Lung (tissue), 12 donors: ENCODE results near the gene EHD3. TPM values are rescaled to one million over a fixed set of nuclear protein-coding genes. Genes with fewer than 3 reads are reported as not detected.

Experiments
- ATAC-seq: fragments of 200-7000 bp; cut with Tn5 transposase; one replicate; pipeline ENCODE4 v1.9.1; 2020; ENCODE audit warnings: moderate number of reproducible peaks; ENCODE audit not compliant: insufficient read depth, low FRiP score
- DNase-seq, 3 donors: peaks; one replicate each; pipeline ENCODE4 v3.0.0-alpha.2; 2013 to 2017
- H3K27ac ChIP-seq, 2 donors: one replicate each; pipeline ENCODE4 v1.5.1; 2013; ENCODE audit warnings: mild to moderate bottlenecking in 2 of 2, moderate library complexity in 2 of 2, control low read depth in 1 of 2, inconsistent platforms in 1 of 2, low read depth in 1 of 2, low read length in 1 of 2
- H3K27me3 ChIP-seq, 3 donors: one replicate each; pipeline ENCODE4 v1.5.1; 2013; ENCODE audit warnings: low read length in 2 of 3; ENCODE audit not compliant: control insufficient read depth in 3 of 3, insufficient read depth in 3 of 3
- H3K36me3 ChIP-seq, 4 donors: one replicate each; pipeline ENCODE4 v1.5.1; 2013; ENCODE audit warnings: low read length in 4 of 4, mild to moderate bottlenecking in 1 of 4, moderate library complexity in 1 of 4; ENCODE audit not compliant: control insufficient read depth in 4 of 4, insufficient read depth in 4 of 4
- H3K4me1 ChIP-seq, 5 donors: one replicate each; pipeline ENCODE4 v1.5.1; 2013; ENCODE audit warnings: low read length in 5 of 5, mild to moderate bottlenecking in 2 of 5, moderate library complexity in 1 of 5; ENCODE audit not compliant: control insufficient read depth in 5 of 5, insufficient read depth in 5 of 5
- H3K4me3 ChIP-seq: one replicate; pipeline ENCODE4 v1.5.1; 2013; ENCODE audit warnings: mild to moderate bottlenecking, control low read depth, moderate library complexity
- H3K9ac ChIP-seq, 2 donors: one replicate each; pipeline ENCODE4 v1.5.1; 2013; ENCODE audit warnings: low read length in 2 of 2, control low read depth in 1 of 2; ENCODE audit not compliant: insufficient read depth in 1 of 2
- H3K9me3 ChIP-seq, 4 donors: one replicate each; pipeline ENCODE4 v1.5.1; 2013; ENCODE audit warnings: low read length in 3 of 4, mild to moderate bottlenecking in 1 of 4, moderate library complexity in 1 of 4; ENCODE audit not compliant: control insufficient read depth in 4 of 4, insufficient read depth in 3 of 4
- CTCF ChIP-seq: IDR thresholded peaks from 2 replicates; pipeline ENCODE4 v1.5.1; 2012; ENCODE audit warnings: mild to moderate bottlenecking; ENCODE audit errors: control extremely low read depth, extremely low read depth
- WGBS, 2 donors: extraction: QIAGEN DNeasy Blood & Tissue Kit; methylation state at CpG; one replicate each; pipeline ENCODE4 v1.1.7; 2013; 5-methylcytosine and 5-hydroxymethylcytosine counted together
- polyA plus RNA-seq, 2 donors: library from polyadenylated mRNA; stranded (reverse); fragments of 200-250 nt; gene quantifications; one replicate each; pipeline ENCODE4 v1.2.1, GENCODE V29; 2013
- total RNA-seq, 2 donors: library from RNA; depleted of rRNA in 1 of 2; stranded (reverse); fragments of >200 nt in 1 of 2; gene quantifications; one replicate each; pipeline ENCODE4 v1.2.1, GENCODE V29; 2014 to 2021
- donor health status: control.
- donor health status: control.
- donor health status: Bipolar disorder and iron deficiency.
- donor health status: healthy.
- donor health status: DM: yes; HTN: yes; CAD: no.

EHD3 gene
- total and polyA plus RNA-seq, 4 donors: 1.5 to 9.5 (median 5.1) TPM

- no peaks in the 10 kb centered on the region for H3K27me3 ChIP-seq
- no peaks in the 10 kb centered on the region for H3K36me3 ChIP-seq
- no peak overlapping the region for H3K9ac ChIP-seq
- no peak overlapping the region for H3K27ac ChIP-seq
- 50 to 67% methylated on average over 5 of the region's 5 CpGs for WGBS, 2 donors
- no peak for TF ChIP-seq CTCF
- no peak for DNase-seq
- no peak overlapping the region for H3K4me3 ChIP-seq
- H3K9me3 ChIP-seq: no peaks in the 10 kb centered on the region
- peaks cover 0 to 3% (median 0%) of the 10 kb centered on the region in 5 donors for H3K4me1 ChIP-seq
- ATAC-seq: no peak
Measured at GRCh38 chr2:31216734-31217133, 17.2 kb upstream of the EHD3 start.

- no peak for ATAC-seq
- no peak for TF ChIP-seq CTCF
- 86 to 93% methylated on average over 6 of the region's 6 CpGs for WGBS, 2 donors
Measured at GRCh38 chr2:31217465-31218200, 16.3 kb upstream of the EHD3 start, which contains the start of gene CAPN14. Gene CAPN14, minus strand, starts transcription at chr2:31217515. Its CDS starts 12,068 bp downstream, at chr2:31205447.

GRCh38 chr2:31219131-31219969 is 14.6 kb upstream of the EHD3 start:
- no peak overlapping the region for H3K4me3 ChIP-seq
- H3K27ac ChIP-seq: no peak overlapping the region
- H3K27me3 ChIP-seq: peaks cover 0 to 2% (median 0%) of the 10 kb centered on the region in 3 donors
- no peak overlapping the region for H3K9ac ChIP-seq
- H3K36me3 ChIP-seq: no peaks in the 10 kb centered on the region
- DNase-seq: no peak
- peaks cover 0 to 3% (median 0%) of the 10 kb centered on the region in 5 donors for H3K4me1 ChIP-seq
- H3K9me3 ChIP-seq: no peaks in the 10 kb centered on the region
- ATAC-seq: peak; percentile 27
- no peak for TF ChIP-seq CTCF
- WGBS, 2 donors: 22 to 45% methylated on average over 11 of the region's 11 CpGs

More at GRCh38 chr2:31217465-31218200, 16.3 kb upstream of the EHD3 start, which contains the start of gene CAPN14:
- Histone ChIP-seq H3K9me3 (no peaks in the 10 kb centered on the region), H3K4me3 (no peak within 1 kb of the TSS), H3K27ac (no peak within 1 kb of the TSS), H3K36me3 (no peaks in the 10 kb centered on the region), H3K4me1 (peaks cover 0 to 3% (median 0%) of the 10 kb centered on the region in 5 donors), H3K9ac (no peak within 1 kb of the TSS), H3K27me3 (no peaks in the 10 kb centered on the region)
- DNase-seq: no peak
